Uterus (tissue), 4 donors: Measurements from ENCODE around the gene METTL14. TPM values are rescaled to one million over a fixed set of nuclear protein-coding genes. Genes with fewer than 3 reads are reported as not detected.

Source experiments
- DNase-seq, 2 donors: peaks; one replicate each; pipeline ENCODE4 v3.0.0-alpha.2; 2019 to 2020
- H3K27ac ChIP-seq, 2 donors: fragments of 200-600 bp; sonication (generic); 1 replicate in 1 of 2; 2 replicates in 1 of 2; pipeline ENCODE4 v1.5.1; 2016 to 2018
- H3K27me3 ChIP-seq, 2 donors: fragments of 200-600 bp; sonication (generic); one replicate each; pipeline ENCODE4 v1.5.1; 2018 to 2019; ENCODE audit warnings: control low read depth in 1 of 2
- H3K36me3 ChIP-seq, 2 donors: fragments of 200-600 bp; sonication (generic); one replicate each; pipeline ENCODE4 v1.5.1; 2019; ENCODE audit warnings: control low read depth in 1 of 2
- H3K4me1 ChIP-seq, 2 donors: fragments of 200-600 bp; sonication (generic); one replicate each; pipeline ENCODE4 v1.5.1; 2018 to 2019; ENCODE audit warnings: control low read depth in 1 of 2
- H3K4me3 ChIP-seq, 2 donors: fragments of 200-600 bp; sonication (generic); 1 replicate in 1 of 2; 2 replicates in 1 of 2; pipeline ENCODE4 v1.5.1; 2018 to 2019; ENCODE audit warnings: mild to moderate bottlenecking in 1 of 2
- H3K9me3 ChIP-seq, 2 donors: fragments of 200-600 bp; sonication (generic); one replicate each; pipeline ENCODE4 v1.5.1; 2019; ENCODE audit warnings: control low read depth in 1 of 2
- POLR2A ChIP-seq, 2 donors: fragments of 450-650 bp; IDR thresholded peaks; one replicate each; pipeline ENCODE4 v1.6.1; 2016; ENCODE audit warnings: antibody characterized with exemption in 2 of 2, mild to moderate bottlenecking in 1 of 2, moderate library complexity in 1 of 2
- intact Hi-C: fragments of 100-400 bp; cut with DNase I; formaldehyde crosslinking; loops from one replicate; pipeline ENCODE4 v1.15.1; 2023; ENCODE audit warnings: low total_unique reads
- total RNA-seq, 4 donors: library from RNA; depleted of rRNA in 3 of 4; stranded (reverse); fragments of >200 nt in 3 of 4; gene quantifications; one replicate each; pipeline versions ENCODE4 v1.1.0 to v1.2.4, GENCODE V29; 2014 to 2023
- TF ChIP-seq, protein P1 (sequence below), 4 experiments: fragments of 200-600 bp in 2 of 4; fragments of 450-650 bp in 2 of 4; sonication (generic) in 2 of 4; IDR thresholded peaks; one replicate each; pipeline ENCODE4 v1.5.1; 2016 to 2019; ENCODE audit warnings: antibody characterized with exemption in 4 of 4, mild to moderate bottlenecking in 2 of 4, moderate library complexity in 1 of 4
- donor health status: DM: yes; HTN: yes; CAD: no.

Gene METTL14
- total RNA-seq, 4 donors from 2014 or later: 2.3 to 92.6 (median 33.7) TPM

DNA sequence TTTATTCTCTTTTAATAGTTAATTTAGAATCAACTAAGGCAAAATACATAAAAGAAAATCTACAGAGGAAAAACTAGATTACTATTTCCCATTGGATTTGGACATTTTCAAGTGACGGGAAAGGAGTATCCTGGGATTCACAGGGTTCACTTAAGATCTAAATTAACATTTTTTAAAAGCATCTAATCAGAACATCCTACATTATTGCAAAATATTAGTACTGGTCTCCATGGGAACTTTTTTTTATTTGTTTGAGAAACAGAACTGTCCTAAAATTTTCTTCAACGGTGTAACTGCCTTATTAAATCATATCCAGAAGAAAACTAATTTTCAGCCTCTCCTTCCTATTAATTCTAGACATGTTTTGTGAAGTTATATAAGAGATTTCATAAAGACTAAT, 69.7 kb downstream of the METTL14 start:
- DNase-seq: no peak
- intact Hi-C loops: no loop called here
- no peaks in the 10 kb centered on the region for H3K36me3 ChIP-seq
- no peaks in the 10 kb centered on the region for H3K27me3 ChIP-seq
- H3K27ac ChIP-seq: peak overlapping the region; percentile 86 to 97
- no peaks in the 10 kb centered on the region for H3K9me3 ChIP-seq
- TF ChIP-seq POLR2A (IDR thresholded peaks at IDR 0.05): no peak
- TF ChIP-seq, protein P1, sequence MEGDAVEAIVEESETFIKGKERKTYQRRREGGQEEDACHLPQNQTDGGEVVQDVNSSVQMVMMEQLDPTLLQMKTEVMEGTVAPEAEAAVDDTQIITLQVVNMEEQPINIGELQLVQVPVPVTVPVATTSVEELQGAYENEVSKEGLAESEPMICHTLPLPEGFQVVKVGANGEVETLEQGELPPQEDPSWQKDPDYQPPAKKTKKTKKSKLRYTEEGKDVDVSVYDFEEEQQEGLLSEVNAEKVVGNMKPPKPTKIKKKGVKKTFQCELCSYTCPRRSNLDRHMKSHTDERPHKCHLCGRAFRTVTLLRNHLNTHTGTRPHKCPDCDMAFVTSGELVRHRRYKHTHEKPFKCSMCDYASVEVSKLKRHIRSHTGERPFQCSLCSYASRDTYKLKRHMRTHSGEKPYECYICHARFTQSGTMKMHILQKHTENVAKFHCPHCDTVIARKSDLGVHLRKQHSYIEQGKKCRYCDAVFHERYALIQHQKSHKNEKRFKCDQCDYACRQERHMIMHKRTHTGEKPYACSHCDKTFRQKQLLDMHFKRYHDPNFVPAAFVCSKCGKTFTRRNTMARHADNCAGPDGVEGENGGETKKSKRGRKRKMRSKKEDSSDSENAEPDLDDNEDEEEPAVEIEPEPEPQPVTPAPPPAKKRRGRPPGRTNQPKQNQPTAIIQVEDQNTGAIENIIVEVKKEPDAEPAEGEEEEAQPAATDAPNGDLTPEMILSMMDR (IDR thresholded peaks at IDR 0.05): no peak
- H3K4me3 ChIP-seq: no peak overlapping the region
- H3K4me1 ChIP-seq: peaks cover 17% of the 10 kb centered on the region in 2 donors

DNA sequence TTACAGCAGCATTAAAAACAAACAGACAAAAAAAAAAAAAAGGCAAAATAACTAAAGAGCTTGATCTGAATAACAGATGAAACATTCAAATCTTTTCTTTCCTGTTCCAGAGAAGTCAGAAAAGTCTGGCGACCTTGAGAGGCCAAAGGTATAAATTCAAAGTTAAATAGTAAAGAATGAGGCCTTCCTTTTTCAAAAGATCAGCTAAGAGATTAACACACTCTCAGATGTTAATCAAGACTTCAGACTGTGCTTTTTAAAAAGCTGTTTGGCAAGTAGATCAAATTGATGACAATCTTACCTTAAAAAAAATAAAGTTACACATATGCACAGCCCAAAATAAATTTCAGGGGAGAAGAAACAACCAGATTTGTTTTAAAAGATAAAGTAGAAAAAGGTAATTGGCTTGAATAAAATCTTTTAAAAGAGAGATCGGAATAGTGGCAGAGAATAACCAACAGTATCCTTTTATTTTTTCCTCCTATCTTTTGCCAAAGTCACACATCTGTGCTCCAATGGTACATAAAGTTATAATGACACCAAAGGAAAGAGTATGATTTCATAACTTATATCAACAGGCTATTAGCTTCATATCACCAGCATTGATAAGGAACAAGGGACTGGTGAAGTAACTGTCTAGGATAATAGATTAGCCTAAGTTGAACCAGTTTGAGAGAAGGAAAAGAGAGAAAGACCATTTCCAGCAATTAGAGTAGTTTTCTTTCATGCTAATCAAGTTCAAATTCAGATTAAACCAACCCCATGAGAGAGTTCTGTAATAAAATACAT, 70.4 kb downstream of the METTL14 start:
- no peak for TF ChIP-seq POLR2A (IDR thresholded peaks at IDR 0.05)
- TF ChIP-seq, protein P1 (IDR thresholded peaks at IDR 0.05): no peak
- Histone ChIP-seq H3K27me3 (no peaks in the 10 kb centered on the region), H3K9me3 (no peaks in the 10 kb centered on the region), H3K4me1 (peaks cover 17% of the 10 kb centered on the region in 2 donors), H3K36me3 (no peaks in the 10 kb centered on the region), H3K27ac (peak overlapping the region; percentile 86 to 97), H3K4me3 (no peak overlapping the region)
- intact Hi-C loops: no loop called here
- DNase-seq: no peak

DNA sequence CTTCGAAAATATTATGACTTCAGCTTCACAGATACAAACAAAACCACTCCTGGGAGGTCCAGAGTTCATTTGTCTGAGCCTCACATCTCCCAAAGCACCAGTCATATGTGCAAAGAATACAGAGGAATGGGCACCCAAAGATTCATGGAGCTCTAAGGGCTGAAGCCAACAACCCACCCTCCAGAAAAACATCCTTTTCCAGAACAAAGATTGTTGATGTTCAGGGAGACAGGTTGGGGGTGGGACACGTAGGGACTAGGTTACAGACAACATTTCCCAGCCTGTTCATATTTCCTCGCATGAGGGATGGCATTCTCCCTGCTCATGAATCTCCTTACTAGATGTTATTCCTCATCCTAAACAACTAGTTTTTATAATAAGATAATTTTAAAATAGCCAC, 71.2 kb downstream of the METTL14 start:
- TF ChIP-seq POLR2A (IDR thresholded peaks at IDR 0.05): no peak
- TF ChIP-seq, protein P1 (IDR thresholded peaks at IDR 0.05): no peak
- no peaks in the 10 kb centered on the region for H3K36me3 ChIP-seq
- intact Hi-C loops: no loop called here
- H3K27me3 ChIP-seq: no peaks in the 10 kb centered on the region
- H3K4me3 ChIP-seq: no peak overlapping the region
- H3K4me1 ChIP-seq: peaks cover 17% of the 10 kb centered on the region in 2 donors
- H3K27ac ChIP-seq: peak overlapping the region; percentile 86 to 97
- H3K9me3 ChIP-seq: no peaks in the 10 kb centered on the region
- DNase-seq: no peak

DNA sequence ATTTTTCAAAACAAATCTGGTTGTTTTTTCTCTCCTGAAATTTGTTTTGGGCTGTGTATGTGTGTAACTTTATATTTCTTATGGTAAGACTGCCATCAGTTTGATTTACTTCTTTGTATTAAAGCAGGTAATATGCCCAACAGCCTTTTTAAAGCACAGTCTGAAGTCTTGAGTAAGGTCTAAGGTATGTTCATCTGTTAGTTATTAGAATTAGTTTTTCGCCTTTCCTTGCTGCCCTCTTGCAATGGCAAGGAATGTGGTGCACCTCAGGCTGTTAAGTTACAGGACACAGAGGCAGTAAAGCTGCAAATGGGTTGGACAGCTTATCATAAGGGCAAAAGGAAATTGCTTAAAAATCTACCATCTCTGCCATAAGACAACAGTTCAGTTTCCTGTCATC, 71.8 kb downstream of the METTL14 start:
- intact Hi-C loops: no loop called here
- Histone ChIP-seq H3K27me3 (no peaks in the 10 kb centered on the region), H3K27ac (peak overlapping the region; percentile 86 to 97), H3K9me3 (no peaks in the 10 kb centered on the region), H3K36me3 (no peaks in the 10 kb centered on the region), H3K4me3 (no peak overlapping the region), H3K4me1 (peaks cover 17% of the 10 kb centered on the region in 2 donors)
- no peak for DNase-seq
- no peak for TF ChIP-seq POLR2A (IDR thresholded peaks at IDR 0.05)
- TF ChIP-seq, protein P1 (IDR thresholded peaks at IDR 0.05): no peak

DNA sequence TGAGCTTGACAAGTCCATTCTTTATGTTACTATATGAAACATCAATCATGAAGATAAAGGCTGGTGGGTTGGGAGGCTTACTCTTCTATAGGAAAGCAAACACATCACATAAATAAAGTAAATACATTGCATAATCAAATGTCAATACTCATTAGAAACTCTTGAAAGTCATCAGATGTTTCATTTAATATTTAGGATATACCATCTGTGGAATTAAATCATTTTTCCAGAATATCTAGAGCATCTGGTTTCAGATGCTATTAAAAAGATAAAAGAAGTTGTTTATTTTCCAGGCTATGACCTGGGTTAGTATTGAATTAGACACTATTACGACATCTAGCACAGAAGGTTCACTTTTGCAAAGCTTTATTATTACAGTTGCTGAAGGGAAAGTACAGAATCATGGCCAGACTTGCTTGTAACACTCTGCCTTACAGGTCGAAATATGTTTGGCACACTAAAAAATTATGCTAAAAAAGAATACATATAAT, 72.6 kb downstream of the METTL14 start:
- Histone ChIP-seq H3K4me3 (no peak overlapping the region), H3K4me1 (peaks cover 17 to 18% of the 10 kb centered on the region in 2 donors), H3K36me3 (no peaks in the 10 kb centered on the region), H3K27me3 (no peaks in the 10 kb centered on the region), H3K27ac (peak overlapping the region; percentile 86 to 97), H3K9me3 (no peaks in the 10 kb centered on the region)
- intact Hi-C loops: no loop called here
- DNase-seq: no peak
- TF ChIP-seq, protein P1 (IDR thresholded peaks at IDR 0.05): no peak
- no peak for TF ChIP-seq POLR2A (IDR thresholded peaks at IDR 0.05)
